ENCODE measurements around the gene ATG101. TPM values are rescaled to one million over a fixed set of nuclear protein-coding genes. Genes with fewer than 3 reads are reported as not detected.
A peak's percentile ranks its signal among the peaks of the same experiment; 100 is the strongest.

The ATG101 gene
- total and polyA plus RNA-seq, 2 experiments from 2014 or later, result 27.7 to 60.3 TPM

GRCh38 chr12:52121824-52122539 is 52.2 kb downstream of the ATG101 start:
- Mint-ChIP-seq H3K4me3 (peak overlapping the region; percentile 49), H3K9me3 (no peaks in the 10 kb centered on the region; the same call in 2 of the 3 replicates), H3K27me3 (ENCODE audit: insufficient read depth, low read depth, poor library complexity) (peaks cover 37% of the 10 kb centered on the region), H3K27ac (peak overlapping the region; percentile 16; the same call in 1 of the 2 replicates), H3K4me1 (peaks cover 75% of the 10 kb centered on the region), H3K36me3 (ENCODE audit: low read depth) (no peaks in the 10 kb centered on the region)
- Histone ChIP-seq H3F3A (replicated peaks; ENCODE audit: low read depth) (peaks cover 16% of the 10 kb centered on the region; the same call in 1 of the 2 replicates), H2AFZ (peak overlapping the region; percentile 97), H3K27ac (ENCODE audit: low read depth) (no peak overlapping the region), H3K4me1 (ENCODE audit: insufficient read depth) (peaks cover 62% of the 10 kb centered on the region), H3K4me2 (peak overlapping the region; percentile 77), H3K27me3 (ENCODE audit: insufficient read depth) (no peaks in the 10 kb centered on the region), H4K20me1 (replicated peaks; ENCODE audit: insufficient read depth) (no peaks in the 10 kb centered on the region), H3K9me2 (ENCODE audit: insufficient read depth) (0 out of 2 replicates have a peak, but pooled peaks cover 3% of the 10 kb centered on the region), H3K36me3 (ENCODE audit: insufficient read depth) (no peaks in the 10 kb centered on the region), H3K79me2 (replicated peaks; ENCODE audit: insufficient read depth) (no peaks in the 10 kb centered on the region), H3K4me3 (peak overlapping the region; percentile 48)
- ATAC-seq, result peak; percentile 11
- peak; percentile 70 to 86 for TF ChIP-seq CTCF (conservative IDR thresholded peaks at IDR 0.05; ENCODE audit: low read depth in 2 of 2)
- no peak for TF ChIP-seq ETS1 (IDR thresholded peaks at IDR 0.05)
- peak; percentile 37 for TF ChIP-seq POLR2AphosphoS5 (IDR thresholded peaks at IDR 0.05; ENCODE audit: low read depth)
- peak; percentile 90 for DNase-seq (ENCODE audit: low spot score)

DNA sequence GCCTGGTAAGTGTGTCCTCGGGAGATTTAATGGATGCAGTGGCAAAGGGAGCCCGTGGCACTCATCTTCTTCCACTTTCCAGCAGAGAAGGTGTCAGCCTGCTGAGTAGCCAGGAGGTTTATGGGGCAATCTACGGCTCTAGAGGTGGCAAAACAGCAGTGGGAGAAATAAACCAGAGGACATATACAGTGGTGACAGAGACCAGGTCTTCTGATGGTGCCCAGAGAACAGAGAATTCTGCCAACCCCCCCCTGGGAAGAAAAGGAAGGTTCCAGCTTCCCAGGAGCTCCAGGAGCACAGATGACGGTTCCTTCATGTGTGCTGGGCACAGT is 52.7 kb downstream of the ATG101 start:
- Mint-ChIP-seq H3K4me1 (peaks cover 79% of the 10 kb centered on the region), H3K9me3 (no peaks in the 10 kb centered on the region; the same call in 2 of the 3 replicates), H3K27ac (peak overlapping the region; percentile 16; the same call in 1 of the 2 replicates), H3K27me3 (ENCODE audit: insufficient read depth, low read depth, poor library complexity) (peaks cover 37% of the 10 kb centered on the region), H3K36me3 (ENCODE audit: low read depth) (no peaks in the 10 kb centered on the region), H3K4me3 (peak overlapping the region; percentile 49; the same call in 2 of the 3 replicates)
- H3F3A ChIP-seq (replicated peaks; ENCODE audit: low read depth), result peaks cover 16% of the 10 kb centered on the region; the same call in 1 of the 2 replicates
- H3K4me3 ChIP-seq, result no peak overlapping the region; the same call in 1 of the 2 replicates
- no peaks in the 10 kb centered on the region for H4K20me1 ChIP-seq (replicated peaks; ENCODE audit: insufficient read depth)
- H3K4me1 ChIP-seq (ENCODE audit: insufficient read depth), result peaks cover 68% of the 10 kb centered on the region
- H3K27ac ChIP-seq (ENCODE audit: low read depth), result no peak overlapping the region
- DNase-seq (ENCODE audit: low spot score), result no peak
- TF ChIP-seq ZNF114 (CRISPR knock-in tag; IDR thresholded peaks at IDR 0.05) (no peak), ZNF331 (CRISPR knock-in tag; IDR thresholded peaks at IDR 0.05; ENCODE audit: low read depth) (no peak), CTCF (conservative IDR thresholded peaks at IDR 0.05; ENCODE audit: low read depth in 2 of 2) (no peak), EZH2phosphoT487 (IDR thresholded peaks at IDR 0.05; ENCODE audit: unreplicated experiment) (no peak), POLR2AphosphoS5 (IDR thresholded peaks at IDR 0.05; ENCODE audit: low read depth) (no peak)
- H3K27me3 ChIP-seq (ENCODE audit: insufficient read depth), result no peaks in the 10 kb centered on the region
- 0 out of 2 replicates have a peak, but pooled peaks cover 3% of the 10 kb centered on the region for H3K9me2 ChIP-seq (ENCODE audit: insufficient read depth)
- peak overlapping the region; percentile 77 for H3K4me2 ChIP-seq
- no peaks in the 10 kb centered on the region for H3K36me3 ChIP-seq (ENCODE audit: insufficient read depth)
- no peaks in the 10 kb centered on the region for H3K79me2 ChIP-seq (replicated peaks; ENCODE audit: insufficient read depth)
- ATAC-seq, result no peak
- no peak overlapping the region for H2AFZ ChIP-seq
